Measurements from ENCODE around the gene MN1. TPM values are rescaled to one million over a fixed set of nuclear protein-coding genes. Genes with fewer than 3 reads are reported as not detected.

The MN1 gene
- total RNA-seq, 1 donor from 2014 or later: 5.9 TPM

DNA sequence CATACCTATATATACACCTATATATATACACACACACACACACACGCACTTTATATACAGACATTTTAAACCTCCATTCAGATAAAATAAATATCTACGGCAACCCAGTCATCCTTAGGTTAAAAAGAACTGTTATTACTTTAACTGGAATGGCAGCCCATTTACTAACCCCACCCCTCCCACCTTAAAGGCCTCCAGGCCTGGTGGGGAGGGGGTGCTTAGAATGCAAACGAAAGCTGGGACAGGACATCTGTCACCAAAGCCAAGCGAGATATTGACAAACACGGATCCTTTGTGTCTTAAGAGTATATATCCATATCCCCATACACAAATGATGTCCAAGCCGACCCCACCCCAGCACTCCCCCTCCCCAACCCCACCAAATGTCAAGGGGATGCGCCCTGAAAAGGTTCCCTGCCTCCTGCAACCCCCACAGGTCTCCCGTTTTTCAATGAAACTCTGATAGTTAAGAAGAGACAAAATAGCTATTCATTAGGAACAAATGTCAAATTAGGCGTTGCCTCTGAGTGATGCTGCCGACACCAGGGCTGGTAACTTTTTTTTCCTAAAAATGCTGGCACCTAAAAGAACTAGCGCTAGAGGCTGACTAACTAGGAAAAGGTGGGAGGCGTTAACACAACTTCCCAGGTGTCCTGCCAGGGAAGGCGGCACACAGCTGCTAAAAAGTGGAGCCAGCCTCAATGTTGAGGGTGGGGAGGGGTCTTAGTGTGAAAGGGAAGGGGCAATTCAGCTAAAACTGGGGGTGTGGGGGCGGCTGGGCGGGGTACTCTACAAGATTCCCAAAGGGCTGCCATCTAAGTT, 5.6 kb downstream of the MN1 start:
- Mint-ChIP-seq H3K36me3 (ENCODE audit: insufficient read depth) (peaks cover 2% of the 10 kb centered on the region), H3K4me3 (ENCODE audit: low read depth) (no peak overlapping the region), H3K9me3 (ENCODE audit: low read depth) (no peaks in the 10 kb centered on the region), H3K27ac (no peak overlapping the region), H3K27me3 (peaks cover 61% of the 10 kb centered on the region), H3K4me1 (ENCODE audit: low read depth) (peaks cover 34% of the 10 kb centered on the region)
- TF ChIP-seq CTCF (IDR thresholded peaks at IDR 0.05; ENCODE audit: unreplicated experiment): no peak
- DNase-seq (ENCODE audit: low spot score, unreplicated experiment): no peak

DNA sequence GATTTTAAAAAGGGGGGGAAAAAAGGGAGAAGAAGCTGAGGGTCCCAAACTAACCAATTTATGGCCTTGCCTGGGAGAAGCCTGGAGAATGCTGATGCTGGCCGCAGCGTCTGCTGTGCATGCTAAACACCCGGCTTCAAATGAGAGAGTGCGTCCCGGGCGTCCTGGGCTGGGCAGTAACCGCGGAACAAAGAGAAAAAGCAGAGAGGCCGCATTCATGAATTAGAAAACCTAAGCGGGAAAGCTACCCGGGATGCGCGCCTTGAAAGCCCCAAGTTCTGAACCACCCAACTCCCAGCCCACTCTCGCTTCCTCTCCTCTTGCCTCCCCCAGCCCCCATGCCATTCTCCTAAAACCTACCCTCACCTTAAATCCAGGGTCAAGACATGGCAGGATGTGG, 6.5 kb downstream of the MN1 start:
- TF ChIP-seq CTCF (IDR thresholded peaks at IDR 0.05; ENCODE audit: unreplicated experiment): no peak
- Mint-ChIP-seq H3K36me3 (ENCODE audit: insufficient read depth) (peaks cover 4% of the 10 kb centered on the region), H3K27me3 (peaks cover 67% of the 10 kb centered on the region), H3K4me1 (ENCODE audit: low read depth) (peaks cover 34% of the 10 kb centered on the region), H3K9me3 (ENCODE audit: low read depth) (no peaks in the 10 kb centered on the region), H3K4me3 (ENCODE audit: low read depth) (no peak overlapping the region), H3K27ac (peak overlapping the region; percentile 24)
- DNase-seq (ENCODE audit: low spot score, unreplicated experiment): no peak

- Mint-ChIP-seq H3K27ac (no peak overlapping the region), H3K4me1 (ENCODE audit: low read depth) (peaks cover 34% of the 10 kb centered on the region), H3K4me3 (ENCODE audit: low read depth) (no peak overlapping the region), H3K9me3 (ENCODE audit: low read depth) (no peaks in the 10 kb centered on the region), H3K27me3 (peaks cover 68% of the 10 kb centered on the region), H3K36me3 (ENCODE audit: insufficient read depth) (peaks cover 4% of the 10 kb centered on the region)
- DNase-seq (ENCODE audit: low spot score, unreplicated experiment): no peak
- TF ChIP-seq CTCF (IDR thresholded peaks at IDR 0.05; ENCODE audit: unreplicated experiment): no peak
These were observed 7.3 kb downstream of the MN1 start for GRCh38 chr22:27794226-27794625.

DNA sequence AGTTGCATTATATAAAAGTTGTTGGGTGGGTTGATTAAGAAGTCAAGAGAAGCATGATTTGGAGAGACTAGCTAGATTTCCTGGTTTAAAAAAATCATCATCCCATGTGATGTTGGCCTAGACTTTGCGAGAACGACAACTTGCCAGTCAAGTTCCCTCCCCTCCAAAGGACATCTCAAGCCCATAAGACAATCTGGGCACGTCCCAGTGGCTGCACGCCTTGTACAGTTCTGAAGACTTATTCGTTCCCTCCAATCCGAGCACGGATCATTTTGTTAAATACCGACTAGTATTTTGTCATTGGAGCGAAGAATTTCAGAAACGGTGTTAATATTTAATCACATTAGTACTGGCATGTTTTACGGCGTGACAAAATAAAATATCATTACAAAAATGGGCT, 8.0 kb downstream of the MN1 start:
- Mint-ChIP-seq H3K4me3 (ENCODE audit: low read depth) (no peak overlapping the region), H3K9me3 (ENCODE audit: low read depth) (no peaks in the 10 kb centered on the region), H3K27me3 (peaks cover 69% of the 10 kb centered on the region), H3K4me1 (ENCODE audit: low read depth) (peaks cover 33% of the 10 kb centered on the region), H3K27ac (no peak overlapping the region), H3K36me3 (ENCODE audit: insufficient read depth) (peaks cover 6% of the 10 kb centered on the region)
- DNase-seq (ENCODE audit: low spot score, unreplicated experiment): no peak
- no peak for TF ChIP-seq CTCF (IDR thresholded peaks at IDR 0.05; ENCODE audit: unreplicated experiment)

GRCh38 chr22:27792452-27793161, 8.9 kb downstream of the MN1 start:
- Mint-ChIP-seq H3K4me1 (ENCODE audit: low read depth) (peaks cover 33% of the 10 kb centered on the region), H3K36me3 (ENCODE audit: insufficient read depth) (peaks cover 7% of the 10 kb centered on the region), H3K27me3 (peaks cover 77% of the 10 kb centered on the region), H3K4me3 (ENCODE audit: low read depth) (no peak overlapping the region), H3K27ac (no peak overlapping the region), H3K9me3 (ENCODE audit: low read depth) (no peaks in the 10 kb centered on the region)
- no peak for DNase-seq (ENCODE audit: low spot score, unreplicated experiment)
- TF ChIP-seq CTCF (IDR thresholded peaks at IDR 0.05; ENCODE audit: unreplicated experiment): no peak
